Osteoblast (primary cell): Measurements from ENCODE around the gene MRGPRF. TPM values are rescaled to one million over a fixed set of nuclear protein-coding genes. Genes with fewer than 3 reads are reported as not detected.

Experiments
- DNase-seq: peaks from one replicate; pipeline ENCODE4 v3.0.0; 2011; ENCODE audit warnings: low spot score, mixed read lengths; ENCODE audit not compliant: insufficient read length; ENCODE audit errors: missing footprints
- H2AFZ ChIP-seq: 2 replicates; pipeline ENCODE4 v1.6.0; 2011; ENCODE audit warnings: mild to moderate bottlenecking, low read length
- H3K27ac ChIP-seq: 2 replicates; pipeline ENCODE4 v1.5.1; 2011; ENCODE audit warnings: mild to moderate bottlenecking, low read depth, low read length, moderate library complexity
- H3K27me3 ChIP-seq: 2 replicates; pipeline ENCODE4 v1.6.0; 2012; ENCODE audit warnings: mild to moderate bottlenecking, control low read depth, inconsistent platforms, low read length, moderate library complexity; ENCODE audit not compliant: insufficient read depth
- H3K36me3 ChIP-seq: 2 replicates; pipeline ENCODE4 v1.5.1; 2011; ENCODE audit warnings: mild to moderate bottlenecking, low read length, control low read depth, moderate library complexity; ENCODE audit not compliant: insufficient read depth
- H3K4me1 ChIP-seq: 2 replicates; pipeline ENCODE4 v1.5.1; 2011; ENCODE audit warnings: mild to moderate bottlenecking, low read length, control low read depth, moderate library complexity; ENCODE audit not compliant: insufficient read depth
- H3K4me2 ChIP-seq: 2 replicates; pipeline ENCODE4 v1.6.0; 2011; ENCODE audit warnings: mild to moderate bottlenecking, low read length; ENCODE audit not compliant: insufficient read depth
- H3K4me3 ChIP-seq: fragments of 200-600 bp; sonication (generic); 3 replicates; pipeline ENCODE4 v1.5.1; 2012; ENCODE audit warnings: mild to moderate bottlenecking, low read length, inconsistent platforms; ENCODE audit not compliant: insufficient read depth
- H3K79me2 ChIP-seq: 2 replicates; pipeline ENCODE4 v1.6.0; 2012; ENCODE audit warnings: mild to moderate bottlenecking, low read length, control low read depth, inconsistent platforms; ENCODE audit not compliant: insufficient read depth
- H3K9me3 ChIP-seq: 2 replicates; pipeline ENCODE4 v1.5.1; 2011; ENCODE audit warnings: low read depth, low read length, control low read depth
- H4K20me1 ChIP-seq: 2 replicates; pipeline ENCODE4 v1.6.0; 2012; ENCODE audit warnings: mild to moderate bottlenecking, low read length, control low read depth; ENCODE audit not compliant: insufficient read depth
- CTCF ChIP-seq: IDR thresholded peaks from 2 replicates; pipeline ENCODE4 v1.5.1; 2011; ENCODE audit warnings: mild to moderate bottlenecking, low read depth, low read length, moderate library complexity; ENCODE audit errors: extremely low read depth
- total RNA-seq: library from RNA; depleted of rRNA; stranded (reverse); fragments of >200 nt; gene quantifications from 2 replicates; pipeline ENCODE4 v1.2.3, GENCODE V29; 2012

MRGPRF gene
- total RNA-seq, 1 donor = 39.4 TPM

- Histone ChIP-seq H3K79me2 (no peaks in the 10 kb centered on the region), H3K4me3 (no peak overlapping the region), H2AFZ (no peak overlapping the region), H3K4me1 (no peaks in the 10 kb centered on the region), H4K20me1 (no peaks in the 10 kb centered on the region), H3K9me3 (no peaks in the 10 kb centered on the region), H3K27ac (no peak overlapping the region), H3K27me3 (peaks cover 29% of the 10 kb centered on the region), H3K36me3 (no peaks in the 10 kb centered on the region), H3K4me2 (no peak overlapping the region)
- TF ChIP-seq CTCF = no peak
- peak; percentile 54 for DNase-seq
Measured at GRCh38 chr11:68966894-68967780, 45.9 kb downstream of the MRGPRF start.

- H4K20me1 ChIP-seq = no peaks in the 10 kb centered on the region
- H3K4me3 ChIP-seq = no peak overlapping the region
- H3K9me3 ChIP-seq = no peaks in the 10 kb centered on the region
- no peak overlapping the region for H3K4me2 ChIP-seq
- peak; percentile 18 for DNase-seq
- H3K79me2 ChIP-seq = no peaks in the 10 kb centered on the region
- peaks cover 25% of the 10 kb centered on the region for H3K27me3 ChIP-seq
- no peak for TF ChIP-seq CTCF
- no peaks in the 10 kb centered on the region for H3K36me3 ChIP-seq
- H3K4me1 ChIP-seq = no peaks in the 10 kb centered on the region
- H3K27ac ChIP-seq = no peak overlapping the region
- H2AFZ ChIP-seq = no peak overlapping the region
Measured at GRCh38 chr11:68965901-68966853, 46.9 kb downstream of the MRGPRF start.

DNA sequence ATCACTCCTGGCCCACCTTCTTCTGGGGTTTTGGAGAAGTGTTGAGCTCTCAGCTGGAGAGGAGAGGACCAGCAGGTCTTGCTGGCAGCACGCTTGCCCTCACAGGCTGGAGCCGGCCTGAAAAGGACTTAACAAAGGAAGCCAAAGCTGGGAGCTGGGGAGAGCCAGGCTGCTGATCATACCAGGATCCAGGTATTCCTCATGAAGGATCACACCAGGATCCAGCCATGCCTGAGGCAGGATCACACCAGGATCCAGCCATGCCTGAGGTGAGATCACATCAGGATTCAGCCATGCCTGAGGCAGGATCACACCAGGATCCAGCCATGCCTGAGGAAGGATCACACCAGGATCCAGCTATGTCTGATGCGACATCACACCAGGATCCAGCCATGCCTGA lies 49.3 kb downstream of the MRGPRF start:
- Histone ChIP-seq H3K27ac (no peak overlapping the region), H4K20me1 (no peaks in the 10 kb centered on the region), H3K36me3 (no peaks in the 10 kb centered on the region), H3K79me2 (no peaks in the 10 kb centered on the region), H3K4me3 (no peak overlapping the region), H3K27me3 (peaks cover 15% of the 10 kb centered on the region), H3K4me2 (no peak overlapping the region), H3K9me3 (no peaks in the 10 kb centered on the region), H3K4me1 (no peaks in the 10 kb centered on the region), H2AFZ (no peak overlapping the region)
- TF ChIP-seq CTCF = no peak
- DNase-seq = peak; percentile 84
